Measurements from ENCODE around the gene CCDC85A.
"Not testable (repeated sequence)": the region's sequence is repeated elsewhere in the genome, so short reads cannot be mapped to it uniquely, and the experiment has no call there.

Gene CCDC85A

GRCh38 chr2:56183643-56184499 is at the start of gene CCDC85A:
TSS of gene CCDC85A (plus strand) at chr2:56183990. CDS start at chr2:56184625, 635 bp downstream.
- DNase-seq (ENCODE audit: low read depth, low spot score), result no peak

- DNase-seq (ENCODE audit: low read depth, low spot score), result no peak
Measured at GRCh38 chr2:56134861-56135260, 48.9 kb upstream of the CCDC85A start.

- DNase-seq (ENCODE audit: low read depth, low spot score), result not testable (repeated sequence)
Measured at GRCh38 chr2:56142497-56143061, 41.2 kb upstream of the CCDC85A start.

- DNase-seq (ENCODE audit: low read depth, low spot score), result no peak
Measured at GRCh38 chr2:56147907-56148306, 35.9 kb upstream of the CCDC85A start.

- DNase-seq (ENCODE audit: low read depth, low spot score), result no peak
Measured at GRCh38 chr2:56148825-56149224, 35.0 kb upstream of the CCDC85A start.

GRCh38 chr2:56151841-56152240 is 31.9 kb upstream of the CCDC85A start:
- DNase-seq (ENCODE audit: low read depth, low spot score), result no peak

GRCh38 chr2:56155188-56155587 is 28.6 kb upstream of the CCDC85A start:
- no peak for DNase-seq (ENCODE audit: low read depth, low spot score)

GRCh38 chr2:56159875-56160274 is 23.9 kb upstream of the CCDC85A start:
- not testable (repeated sequence) for DNase-seq (ENCODE audit: low read depth, low spot score)

- no peak for DNase-seq (ENCODE audit: low read depth, low spot score)
Measured at GRCh38 chr2:56167616-56168562, 15.9 kb upstream of the CCDC85A start.

- DNase-seq (ENCODE audit: low read depth, low spot score), result no peak
Measured at GRCh38 chr2:56169521-56169920, 14.3 kb upstream of the CCDC85A start.

- no peak for DNase-seq (ENCODE audit: low read depth, low spot score)
Measured at GRCh38 chr2:56170504-56170903, 13.3 kb upstream of the CCDC85A start.

- DNase-seq (ENCODE audit: low read depth, low spot score), result no peak
Measured at GRCh38 chr2:56170988-56171387, 12.8 kb upstream of the CCDC85A start.

GRCh38 chr2:56175779-56176178 is 8.0 kb upstream of the CCDC85A start:
- no peak for DNase-seq (ENCODE audit: low read depth, low spot score)

- DNase-seq (ENCODE audit: low read depth, low spot score), result no peak
Measured at GRCh38 chr2:56177420-56178220, 6.2 kb upstream of the CCDC85A start.

GRCh38 chr2:56179931-56180330 is 3.9 kb upstream of the CCDC85A start:
- no peak for DNase-seq (ENCODE audit: low read depth, low spot score)

GRCh38 chr2:56182420-56182819 is 1.4 kb upstream of the CCDC85A start:
- no peak for DNase-seq (ENCODE audit: low read depth, low spot score)

- no peak for DNase-seq (ENCODE audit: low read depth, low spot score)
Measured at GRCh38 chr2:56184500-56185011, 766 bp downstream of the CCDC85A start.

GRCh38 chr2:56185101-56185581 is 1.4 kb downstream of the CCDC85A start:
- DNase-seq (ENCODE audit: low read depth, low spot score), result no peak

GRCh38 chr2:56185582-56186046 is 1.8 kb downstream of the CCDC85A start:
- DNase-seq (ENCODE audit: low read depth, low spot score), result no peak

- DNase-seq (ENCODE audit: low read depth, low spot score), result no peak
Measured at GRCh38 chr2:56191617-56192016, 7.8 kb downstream of the CCDC85A start.
